ENCODE data around the gene MYO1D.

Gene MYO1D

DNA sequence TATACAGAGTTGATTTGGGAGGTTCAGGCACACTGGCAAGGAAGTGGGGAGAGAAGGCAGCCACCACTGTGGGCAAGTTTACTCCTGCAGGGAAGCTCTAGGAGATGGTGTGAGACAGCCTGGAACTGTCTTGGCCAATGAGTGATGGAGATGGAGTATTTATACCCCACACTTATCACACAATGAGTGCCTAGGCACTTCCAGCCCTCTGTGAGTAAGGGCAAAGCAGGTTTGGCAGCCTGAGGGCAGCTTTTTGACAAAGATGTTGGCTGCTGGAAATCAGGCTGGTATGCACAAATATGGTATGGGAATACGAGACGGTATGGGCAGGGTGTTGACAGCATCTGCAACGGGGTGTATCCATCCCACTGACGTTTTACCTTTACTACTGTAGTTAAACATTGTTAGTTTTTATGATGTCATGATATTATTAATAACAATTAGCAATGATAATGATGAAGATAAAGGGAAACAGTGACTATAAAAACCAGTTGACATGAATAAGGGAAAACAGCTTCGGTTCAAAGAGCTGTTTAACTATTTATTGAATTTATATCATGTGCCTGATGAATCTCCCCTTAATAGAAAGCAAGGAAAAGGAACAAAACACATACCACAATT is 240.2 kb downstream of the MYO1D start:
- TF ChIP-seq, protein P1, sequence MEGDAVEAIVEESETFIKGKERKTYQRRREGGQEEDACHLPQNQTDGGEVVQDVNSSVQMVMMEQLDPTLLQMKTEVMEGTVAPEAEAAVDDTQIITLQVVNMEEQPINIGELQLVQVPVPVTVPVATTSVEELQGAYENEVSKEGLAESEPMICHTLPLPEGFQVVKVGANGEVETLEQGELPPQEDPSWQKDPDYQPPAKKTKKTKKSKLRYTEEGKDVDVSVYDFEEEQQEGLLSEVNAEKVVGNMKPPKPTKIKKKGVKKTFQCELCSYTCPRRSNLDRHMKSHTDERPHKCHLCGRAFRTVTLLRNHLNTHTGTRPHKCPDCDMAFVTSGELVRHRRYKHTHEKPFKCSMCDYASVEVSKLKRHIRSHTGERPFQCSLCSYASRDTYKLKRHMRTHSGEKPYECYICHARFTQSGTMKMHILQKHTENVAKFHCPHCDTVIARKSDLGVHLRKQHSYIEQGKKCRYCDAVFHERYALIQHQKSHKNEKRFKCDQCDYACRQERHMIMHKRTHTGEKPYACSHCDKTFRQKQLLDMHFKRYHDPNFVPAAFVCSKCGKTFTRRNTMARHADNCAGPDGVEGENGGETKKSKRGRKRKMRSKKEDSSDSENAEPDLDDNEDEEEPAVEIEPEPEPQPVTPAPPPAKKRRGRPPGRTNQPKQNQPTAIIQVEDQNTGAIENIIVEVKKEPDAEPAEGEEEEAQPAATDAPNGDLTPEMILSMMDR (IDR thresholded peaks at IDR 0.05; ENCODE audit: low read depth, low read length) = no peak
- TF ChIP-seq EZH2phosphoT487 (IDR thresholded peaks at IDR 0.05; ENCODE audit: low read depth) = no peak
- Histone ChIP-seq H3K9ac (ENCODE audit: low read length) (no peak overlapping the region), H3K27me3 (ENCODE audit: low read depth, low read length) (no peaks in the 10 kb centered on the region), H3K4me3 (ENCODE audit: low read length) (no peak overlapping the region), H3K4me1 (ENCODE audit: low read length) (no peaks in the 10 kb centered on the region), H2AFZ (ENCODE audit: low read depth, low read length) (no peak overlapping the region), H3K9me3 (ENCODE audit: insufficient read depth, low read length) (no peaks in the 10 kb centered on the region), H3K79me2 (ENCODE audit: low read length) (no peaks in the 10 kb centered on the region), H3K4me2 (ENCODE audit: low read length) (no peak overlapping the region), H4K20me1 (ENCODE audit: insufficient read depth, low read length) (peaks cover 4% of the 10 kb centered on the region; the same call in 1 of the 2 replicates), H3K27ac (ENCODE audit: low read length) (no peak overlapping the region), H3K36me3 (replicated peaks; ENCODE audit: low read depth, low read length) (no peaks in the 10 kb centered on the region)

DNA sequence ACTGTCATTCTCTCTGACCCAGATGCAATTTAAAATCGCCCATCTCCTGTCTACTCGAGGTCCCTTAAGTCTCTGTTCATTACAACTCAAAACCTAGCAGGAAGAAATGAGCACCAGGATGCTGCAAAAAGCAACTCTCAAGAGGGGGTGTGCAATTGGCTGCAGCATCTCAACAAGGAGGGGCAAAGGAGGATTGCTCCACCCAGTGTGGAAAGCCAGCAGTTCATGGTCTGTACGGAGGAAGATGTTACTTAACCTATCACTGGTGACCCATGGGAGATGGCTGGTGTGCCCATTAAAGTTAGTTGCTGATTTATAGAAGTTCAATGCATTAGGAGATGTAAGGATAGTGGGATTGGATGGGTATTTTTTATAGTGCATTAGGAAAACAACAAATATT is 242.8 kb downstream of the MYO1D start:
- H3K4me1 ChIP-seq (ENCODE audit: low read length) = no peaks in the 10 kb centered on the region
- H3K4me2 ChIP-seq (ENCODE audit: low read length) = no peak overlapping the region
- H3K9ac ChIP-seq (ENCODE audit: low read length) = no peak overlapping the region
- H3K36me3 ChIP-seq (replicated peaks; ENCODE audit: low read depth, low read length) = no peaks in the 10 kb centered on the region
- no peak overlapping the region for H3K4me3 ChIP-seq (ENCODE audit: low read length)
- H3K27ac ChIP-seq (ENCODE audit: low read length) = no peak overlapping the region
- TF ChIP-seq, protein P1 (IDR thresholded peaks at IDR 0.05; ENCODE audit: low read depth, low read length) = no peak
- TF ChIP-seq EZH2phosphoT487 (IDR thresholded peaks at IDR 0.05; ENCODE audit: low read depth) = no peak
- no peaks in the 10 kb centered on the region for H3K27me3 ChIP-seq (ENCODE audit: low read depth, low read length)
- H3K9me3 ChIP-seq (ENCODE audit: insufficient read depth, low read length) = no peaks in the 10 kb centered on the region
- H4K20me1 ChIP-seq (ENCODE audit: insufficient read depth, low read length) = peaks cover 4% of the 10 kb centered on the region; the same call in 1 of the 2 replicates
- H3K79me2 ChIP-seq (ENCODE audit: low read length) = no peaks in the 10 kb centered on the region
- no peak overlapping the region for H2AFZ ChIP-seq (ENCODE audit: low read depth, low read length)

DNA sequence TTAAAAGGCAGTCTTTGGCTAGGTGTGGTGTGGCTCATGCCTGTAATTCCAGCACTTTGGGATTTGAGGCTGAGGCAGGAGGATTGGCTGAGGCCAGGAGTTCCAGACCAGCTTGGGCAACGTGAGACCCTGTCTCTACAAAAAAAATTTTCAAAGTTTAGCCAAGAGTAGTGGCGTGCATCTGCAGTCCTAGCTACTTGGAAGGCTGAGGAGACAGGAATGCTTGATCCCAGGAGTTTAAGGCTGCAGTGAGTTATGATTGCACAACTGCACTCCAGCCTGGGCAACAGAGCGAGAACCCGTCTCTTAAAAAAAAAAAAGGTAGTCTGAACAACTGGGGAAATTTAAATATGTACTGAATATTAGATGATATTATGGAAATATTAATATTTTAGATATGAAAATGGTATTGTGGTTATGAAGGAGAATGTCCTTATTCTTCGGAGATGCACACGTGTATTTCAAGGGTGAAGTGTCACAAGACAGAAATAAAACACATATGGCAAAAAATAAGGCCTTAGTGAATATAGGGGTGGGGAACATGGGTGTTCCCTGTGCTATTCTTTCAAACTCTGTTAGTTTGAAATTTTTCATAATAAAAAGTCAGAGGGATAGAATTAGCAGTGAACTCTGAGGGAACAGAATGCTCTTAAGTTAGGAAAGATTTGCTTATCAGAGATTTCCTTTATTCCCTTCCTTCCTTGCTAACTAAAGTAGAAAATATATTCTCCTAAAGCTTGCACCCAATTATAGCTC is 245.4 kb downstream of the MYO1D start:
- TF ChIP-seq EZH2phosphoT487 (IDR thresholded peaks at IDR 0.05; ENCODE audit: low read depth) = no peak
- TF ChIP-seq, protein P1 (IDR thresholded peaks at IDR 0.05; ENCODE audit: low read depth, low read length) = no peak
- Histone ChIP-seq H3K27me3 (ENCODE audit: low read depth, low read length) (no peaks in the 10 kb centered on the region), H3K36me3 (replicated peaks; ENCODE audit: low read depth, low read length) (no peaks in the 10 kb centered on the region), H3K9ac (ENCODE audit: low read length) (no peak overlapping the region), H3K4me3 (ENCODE audit: low read length) (no peak overlapping the region), H3K4me2 (ENCODE audit: low read length) (no peak overlapping the region), H2AFZ (ENCODE audit: low read depth, low read length) (no peak overlapping the region), H3K79me2 (ENCODE audit: low read length) (no peaks in the 10 kb centered on the region), H3K27ac (ENCODE audit: low read length) (no peak overlapping the region), H4K20me1 (ENCODE audit: insufficient read depth, low read length) (peaks cover 4% of the 10 kb centered on the region; the same call in 1 of the 2 replicates), H3K4me1 (ENCODE audit: low read length) (no peaks in the 10 kb centered on the region), H3K9me3 (ENCODE audit: insufficient read depth, low read length) (no peaks in the 10 kb centered on the region)

DNA sequence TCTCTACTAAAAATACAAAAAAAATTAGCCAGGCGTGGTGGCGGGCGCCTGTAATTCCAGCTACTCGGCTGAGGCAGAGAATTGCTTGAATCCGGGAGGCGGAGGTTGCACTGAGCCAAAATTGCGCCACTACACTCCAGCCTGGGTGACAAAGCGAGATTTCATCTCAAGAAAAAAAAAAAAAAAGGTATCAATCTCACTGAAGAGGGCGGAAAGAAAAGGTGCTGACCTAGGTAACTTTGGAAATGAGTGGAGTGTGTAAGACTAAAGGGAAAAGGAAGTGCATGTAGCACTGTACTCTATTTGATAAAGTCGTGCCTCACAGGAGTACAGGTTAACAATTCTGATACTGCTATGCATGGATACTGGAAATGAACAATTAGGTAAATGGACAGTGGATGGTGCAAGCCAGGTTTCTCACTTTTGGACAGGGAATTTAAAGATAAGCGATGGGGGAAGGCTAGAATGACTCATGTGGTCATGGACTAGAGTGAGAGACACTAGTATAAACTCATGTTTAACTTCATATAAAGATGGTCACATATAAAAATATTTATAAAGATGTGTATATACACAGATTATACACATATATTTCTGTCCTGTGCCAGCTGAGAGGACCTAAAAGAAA is 247.2 kb downstream of the MYO1D start:
- H3K9ac ChIP-seq (ENCODE audit: low read length) = no peak overlapping the region
- H4K20me1 ChIP-seq (ENCODE audit: insufficient read depth, low read length) = peaks cover 4% of the 10 kb centered on the region; the same call in 1 of the 2 replicates
- H3K4me1 ChIP-seq (ENCODE audit: low read length) = no peaks in the 10 kb centered on the region
- H3K27me3 ChIP-seq (ENCODE audit: low read depth, low read length) = no peaks in the 10 kb centered on the region
- H3K9me3 ChIP-seq (ENCODE audit: insufficient read depth, low read length) = no peaks in the 10 kb centered on the region
- no peaks in the 10 kb centered on the region for H3K36me3 ChIP-seq (replicated peaks; ENCODE audit: low read depth, low read length)
- no peaks in the 10 kb centered on the region for H3K79me2 ChIP-seq (ENCODE audit: low read length)
- TF ChIP-seq EZH2phosphoT487 (IDR thresholded peaks at IDR 0.05; ENCODE audit: low read depth) = no peak
- TF ChIP-seq, protein P1 (IDR thresholded peaks at IDR 0.05; ENCODE audit: low read depth, low read length) = no peak
- no peak overlapping the region for H3K27ac ChIP-seq (ENCODE audit: low read length)
- H2AFZ ChIP-seq (ENCODE audit: low read depth, low read length) = no peak overlapping the region
- H3K4me2 ChIP-seq (ENCODE audit: low read length) = no peak overlapping the region
- H3K4me3 ChIP-seq (ENCODE audit: low read length) = no peak overlapping the region

Measured in OCI-LY3 (cell line).